Suprapubic skin (tissue), 4 donors: ENCODE results near the gene FBP1. TPM values are rescaled to one million over a fixed set of nuclear protein-coding genes. Genes with fewer than 3 reads are reported as not detected.

Experiments
- DNase-seq, 2 donors: peaks; one replicate each; pipeline ENCODE4 v3.0.0-alpha.2; 2019; ENCODE audit warnings: low spot score in 2 of 2
- H3K27ac ChIP-seq: fragments of 200-600 bp; sonication (generic); one replicate; pipeline ENCODE4 v1.5.1; 2019
- H3K27me3 ChIP-seq: fragments of 200-600 bp; sonication (generic); one replicate; pipeline ENCODE4 v1.5.1; 2019
- H3K36me3 ChIP-seq: fragments of 200-600 bp; sonication (generic); one replicate; pipeline ENCODE4 v1.5.1; 2019
- H3K4me1 ChIP-seq: fragments of 200-600 bp; sonication (generic); one replicate; pipeline ENCODE4 v1.5.1; 2019
- H3K4me3 ChIP-seq: fragments of 200-600 bp; sonication (generic); one replicate; pipeline ENCODE4 v1.5.1; 2019; ENCODE audit warnings: mild to moderate bottlenecking
- H3K9me3 ChIP-seq: fragments of 200-600 bp; sonication (generic); one replicate; pipeline ENCODE4 v1.5.1; 2019
- CTCF ChIP-seq, 2 donors: fragments of 200-600 bp in 1 of 2; fragments of 450-650 bp in 1 of 2; sonication (generic) in 1 of 2; IDR thresholded peaks; one replicate each; pipeline ENCODE4 v1.5.1; 2016 to 2019; ENCODE audit warnings: antibody characterized with exemption in 2 of 2, mild to moderate bottlenecking in 1 of 2, moderate library complexity in 1 of 2
- EP300 ChIP-seq: sonication (generic); formaldehyde crosslinking; IDR thresholded peaks from one replicate; pipeline ENCODE4 v1.6.1; 2017; ENCODE audit warnings: antibody characterized with exemption
- POLR2A ChIP-seq, 2 donors: fragments of 450-650 bp; IDR thresholded peaks; one replicate each; pipeline ENCODE4 v1.6.1; 2017; ENCODE audit warnings: antibody characterized with exemption in 2 of 2, mild to moderate bottlenecking in 2 of 2, moderate library complexity in 2 of 2
- POLR2AphosphoS5 ChIP-seq, 3 donors: sonication (generic); formaldehyde crosslinking; IDR thresholded peaks; one replicate each; pipeline ENCODE4 v1.6.1; 2017; ENCODE audit warnings: antibody characterized with exemption in 3 of 3
- WGBS: methylation state at CpG from one replicate; pipeline ENCODE4 v1.1.5; 2018; 5-methylcytosine and 5-hydroxymethylcytosine counted together
- total RNA-seq, 4 donors: library from RNA; depleted of rRNA; stranded (reverse); fragments of >200 nt; gene quantifications; one replicate each; pipeline ENCODE4 v1.1.0, GENCODE V29; 2016

FBP1 gene
- total RNA-seq, 4 donors from 2014 or later = 4.5 to 15.2 (median 11.3) TPM

- Histone ChIP-seq H3K36me3 (no peaks in the 10 kb centered on the region), H3K4me1 (peaks cover 15% of the 10 kb centered on the region), H3K4me3 (no peak overlapping the region), H3K27me3 (no peaks in the 10 kb centered on the region), H3K9me3 (no peaks in the 10 kb centered on the region), H3K27ac (no peak overlapping the region)
- TF ChIP-seq EP300 = no peak
- TF ChIP-seq POLR2AphosphoS5 (IDR thresholded peaks at IDR 0.05) = no peak
- TF ChIP-seq CTCF (IDR thresholded peaks at IDR 0.05) = no peak
- no peak for TF ChIP-seq POLR2A (IDR thresholded peaks at IDR 0.05)
- 39% methylated on average over 2 of the region's 2 CpGs for WGBS
- no peak for DNase-seq
Observed at GRCh38 chr9:94672811-94673487, 33.6 kb upstream of the FBP1 start.

- H3K36me3 ChIP-seq = no peaks in the 10 kb centered on the region
- DNase-seq = no peak
- peak; percentile 12 to 78 for TF ChIP-seq CTCF (IDR thresholded peaks at IDR 0.05)
- TF ChIP-seq POLR2A (IDR thresholded peaks at IDR 0.05) = no peak
- H3K4me3 ChIP-seq = peak overlapping the region; percentile 32
- H3K9me3 ChIP-seq = no peaks in the 10 kb centered on the region
- no peaks in the 10 kb centered on the region for H3K27me3 ChIP-seq
- H3K27ac ChIP-seq = no peak overlapping the region
- peaks cover 8% of the 10 kb centered on the region for H3K4me1 ChIP-seq
- 32% methylated on average over 17 of the region's 17 CpGs for WGBS
Observed at GRCh38 chr9:94668928-94669729, 29.8 kb upstream of the FBP1 start.

GRCh38 chr9:94668418-94668927 lies 29.2 kb upstream of the FBP1 start:
- no peak for DNase-seq

GRCh38 chr9:94666364-94667099 lies 27.2 kb upstream of the FBP1 start:
- Histone ChIP-seq H3K36me3 (no peaks in the 10 kb centered on the region), H3K4me3 (no peak overlapping the region), H3K4me1 (peaks cover 8% of the 10 kb centered on the region), H3K27me3 (no peaks in the 10 kb centered on the region), H3K9me3 (no peaks in the 10 kb centered on the region), H3K27ac (no peak overlapping the region)
- TF ChIP-seq POLR2A (IDR thresholded peaks at IDR 0.05) = no peak
- TF ChIP-seq EP300 = no peak
- no peak for TF ChIP-seq POLR2AphosphoS5 (IDR thresholded peaks at IDR 0.05)
- no peak for TF ChIP-seq CTCF (IDR thresholded peaks at IDR 0.05)
- WGBS = 84% methylated on average over 14 of the region's 14 CpGs
- DNase-seq = no peak

More at GRCh38 chr9:94668418-94668927, 29.2 kb upstream of the FBP1 start:
- no peak for TF ChIP-seq POLR2A (IDR thresholded peaks at IDR 0.05)
- no peak for TF ChIP-seq EP300
- no peak for TF ChIP-seq CTCF (IDR thresholded peaks at IDR 0.05)
- no peak for TF ChIP-seq POLR2AphosphoS5 (IDR thresholded peaks at IDR 0.05)
- no peaks in the 10 kb centered on the region for H3K9me3 ChIP-seq
- no peaks in the 10 kb centered on the region for H3K36me3 ChIP-seq
- WGBS = 43% methylated on average over 6 of the region's 6 CpGs
- H3K4me1 ChIP-seq = peaks cover 8% of the 10 kb centered on the region
- H3K27me3 ChIP-seq = no peaks in the 10 kb centered on the region
- H3K27ac ChIP-seq = no peak overlapping the region
- H3K4me3 ChIP-seq = no peak overlapping the region
